Hepatocyte (in vitro differentiated cells): ENCODE data around the gene ARHGAP30.

Experiments used
- CTCF ChIP-seq: fragments of 200-600 bp; sonication (generic); IDR thresholded peaks from 2 replicates; pipeline ENCODE4 v1.5.1; 2016; ENCODE audit warnings: antibody characterized with exemption, mild to moderate bottlenecking; ENCODE audit not compliant: poor library complexity
- EZH2 ChIP-seq: fragments of 200-600 bp; sonication (generic); IDR thresholded peaks from 2 replicates; pipeline ENCODE4 v1.6.1; 2016; ENCODE audit warnings: antibody characterized with exemption, mild to moderate bottlenecking, borderline replicate concordance

- TF ChIP-seq EZH2 = no peak
- TF ChIP-seq CTCF = no peak
These were observed 21.4 kb upstream of the ARHGAP30 start for GRCh38 chr1:161091093-161091492.
